ENCODE data around the gene LRRC4. TPM values are rescaled to one million over a fixed set of nuclear protein-coding genes. Genes with fewer than 3 reads are reported as not detected.

LRRC4 gene
- polyA plus RNA-seq, 4 donors, result 5.2 to 8.5 (median 7.4) TPM

- no peak for DNase-seq (ENCODE audit: low read depth in 4 of 4, low spot score in 3 of 4)
These were observed 47.4 kb downstream of the LRRC4 start for GRCh38 chr7:127983804-127984332.

- no peak for DNase-seq (ENCODE audit: low read depth in 4 of 4, low spot score in 3 of 4)
These were observed 49.3 kb downstream of the LRRC4 start for GRCh38 chr7:127981965-127982364.

GRCh38 chr7:127980901-127981300 lies 50.3 kb downstream of the LRRC4 start:
- no peak for DNase-seq (ENCODE audit: low read depth in 4 of 4, low spot score in 3 of 4)

- no peak for DNase-seq (ENCODE audit: low read depth in 4 of 4, low spot score in 3 of 4)
These were observed 51.5 kb downstream of the LRRC4 start for GRCh38 chr7:127979728-127980126.

GRCh38 chr7:127979113-127979727 lies 52.0 kb downstream of the LRRC4 start:
- DNase-seq (ENCODE audit: low read depth in 4 of 4, low spot score in 3 of 4), result no peak

GRCh38 chr7:127978421-127978820 lies 52.8 kb downstream of the LRRC4 start:
- DNase-seq (ENCODE audit: low read depth in 4 of 4, low spot score in 3 of 4), result no peak

Other genes with a start within 250 kb of the LRRC4 start
- under 1 TPM in 3 of 4 donors, not detected in 1; 0.16 to 0.50 (median 0.36) TPM for gene LEP, start 209.8 kb upstream of the LRRC4 start, polyA plus RNA-seq (ENCODE audit: insufficient read length in 4 of 4)